Astrocyte (in vitro differentiated cells and primary cell): ENCODE measurements around the gene DBF4B. TPM values are rescaled to one million over a fixed set of nuclear protein-coding genes. Genes with fewer than 3 reads are reported as not detected.

Source experiments
- DNase-seq: peaks from one replicate; pipeline ENCODE4 v3.0.0-alpha.2; 2010; ENCODE audit warnings: low read depth
- FAIRE-seq: peaks from 2 replicates; lab custom pipeline; 2011; peaks lifted over from hg19 to GRCh38; lab: Jason Lieb, UNC
- H2AFZ ChIP-seq: 2 replicates; pipeline ENCODE4 v1.6.0; 2012; ENCODE audit warnings: low read depth, low read length, inconsistent platforms
- H3K27ac ChIP-seq: 2 replicates; pipeline ENCODE4 v1.5.1; 2011; ENCODE audit warnings: low read depth, low read length, inconsistent platforms
- H3K27me3 ChIP-seq: 2 replicates; pipeline ENCODE4 v1.6.0; 2011; ENCODE audit warnings: low read length, inconsistent platforms; ENCODE audit not compliant: insufficient read depth
- H3K36me3 ChIP-seq: 2 replicates; pipeline ENCODE4 v1.5.1; 2011; ENCODE audit warnings: low read length, inconsistent platforms; ENCODE audit not compliant: insufficient read depth
- H3K4me1 ChIP-seq: 2 replicates; pipeline ENCODE4 v1.5.1; 2011; ENCODE audit warnings: low read length, inconsistent platforms; ENCODE audit not compliant: insufficient read depth
- H3K4me2 ChIP-seq: 2 replicates; pipeline ENCODE4 v1.6.0; 2012; ENCODE audit warnings: low read length, inconsistent platforms
- H3K4me3 ChIP-seq: 2 replicates; pipeline ENCODE4 v1.5.1; 2011; ENCODE audit warnings: low read depth, mild to moderate bottlenecking, low read length, inconsistent platforms; ENCODE audit not compliant: insufficient read depth
- H3K79me2 ChIP-seq: 2 replicates; pipeline ENCODE4 v1.6.0; 2012; ENCODE audit warnings: mild to moderate bottlenecking, low read length, inconsistent platforms; ENCODE audit not compliant: insufficient read depth
- H3K9ac ChIP-seq: 2 replicates; pipeline ENCODE4 v1.6.0; 2012; ENCODE audit warnings: mild to moderate bottlenecking, low read length, inconsistent platforms
- H3K9me3 ChIP-seq: 2 replicates; pipeline ENCODE4 v1.5.1; 2012; ENCODE audit warnings: low read depth, mild to moderate bottlenecking, low read length, inconsistent platforms; ENCODE audit not compliant: insufficient read depth
- H4K20me1 ChIP-seq: 2 replicates; pipeline ENCODE4 v1.6.0; 2012; ENCODE audit warnings: low read length, inconsistent platforms; ENCODE audit not compliant: insufficient read depth
- H3K27ac Mint-ChIP-seq: one replicate; pipeline ENCODE4 v1.8.0; 2021; ENCODE audit warnings: mild to moderate bottlenecking, mixed read lengths; ENCODE audit not compliant: unreplicated experiment
- H3K27me3 Mint-ChIP-seq: one replicate; pipeline ENCODE4 v1.8.0; 2021; ENCODE audit warnings: low read depth, mixed read lengths; ENCODE audit not compliant: unreplicated experiment
- H3K36me3 Mint-ChIP-seq: one replicate; pipeline ENCODE4 v1.8.0; 2021; ENCODE audit warnings: low read depth, mixed read lengths; ENCODE audit not compliant: unreplicated experiment
- H3K4me1 Mint-ChIP-seq: one replicate; pipeline ENCODE4 v1.8.0; 2021; ENCODE audit warnings: low read depth, mixed read lengths; ENCODE audit not compliant: unreplicated experiment
- H3K4me3 Mint-ChIP-seq: one replicate; pipeline ENCODE4 v1.8.0; 2021; ENCODE audit warnings: mild to moderate bottlenecking, moderate library complexity, mixed read lengths; ENCODE audit not compliant: unreplicated experiment
- H3K9me3 Mint-ChIP-seq: one replicate; pipeline ENCODE4 v1.8.0; 2021; ENCODE audit warnings: mild to moderate bottlenecking, mixed read lengths; ENCODE audit not compliant: unreplicated experiment
- EZH2 ChIP-seq: IDR thresholded peaks from 2 replicates; pipeline ENCODE4 v1.6.1; 2012; ENCODE audit warnings: mild to moderate bottlenecking, low read length, inconsistent platforms; ENCODE audit not compliant: insufficient read depth
- total RNA-seq: library from RNA; stranded (reverse); gene quantifications from 2 replicates; pipeline ENCODE4 v1.2.1, GENCODE V29; 2021
- TF ChIP-seq, protein P1 (sequence below): IDR thresholded peaks from 2 replicates; pipeline ENCODE4 v1.5.1; 2011; ENCODE audit warnings: low read depth, mild to moderate bottlenecking, inconsistent platforms, low read length, moderate library complexity; ENCODE audit not compliant: insufficient read depth

The DBF4B gene
- total RNA-seq, 1 donor from 2014 or later: 9.5 TPM

DNA sequence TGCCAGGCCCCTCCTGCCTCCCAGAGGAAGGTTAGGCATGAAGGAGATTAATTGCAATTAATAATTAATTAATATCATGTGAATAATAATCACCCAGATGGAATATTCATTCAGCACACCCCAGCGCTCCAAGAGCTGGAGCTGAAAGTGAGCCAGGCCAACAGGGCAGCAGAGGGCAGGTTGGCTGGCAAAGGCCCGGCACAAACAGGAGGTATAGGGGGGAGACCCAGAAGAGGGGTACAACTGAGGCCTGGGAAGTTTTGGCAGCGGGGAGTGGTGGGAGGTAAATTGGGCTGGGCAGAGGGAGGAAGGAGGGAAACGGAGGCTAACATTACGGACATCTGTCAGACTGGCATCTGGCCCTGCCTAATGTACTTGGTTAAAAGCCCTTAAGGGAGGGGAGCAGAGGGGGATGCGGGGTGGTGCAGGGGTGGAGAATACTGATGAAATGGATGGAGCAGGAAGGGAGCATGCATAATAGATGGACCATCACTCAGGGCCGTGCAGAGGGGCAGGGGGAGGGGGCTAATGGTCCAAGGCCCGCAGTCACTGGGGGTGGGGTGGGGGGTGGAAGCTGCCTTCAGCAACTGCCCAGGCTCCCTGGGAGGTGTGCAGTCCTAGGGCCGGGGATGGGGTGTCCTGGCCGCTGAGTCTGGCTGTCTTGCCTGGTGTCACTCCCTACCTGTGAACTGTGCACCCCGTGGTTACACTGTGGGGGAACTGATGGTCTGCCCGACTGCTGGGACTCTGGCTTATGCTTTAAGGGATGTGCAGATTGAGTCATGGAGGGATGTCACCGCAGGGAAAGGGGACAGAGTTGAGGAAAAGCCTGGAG lies 52.2 kb downstream of the DBF4B start:
- no peak overlapping the region for H3K9ac ChIP-seq
- no peaks in the 10 kb centered on the region for H3K36me3 ChIP-seq
- H3K27ac ChIP-seq: no peak overlapping the region
- no peak overlapping the region for H3K4me2 ChIP-seq
- no peak for DNase-seq
- H3K4me3 ChIP-seq: no peak overlapping the region
- H3K4me3 Mint-ChIP-seq: peak overlapping the region; percentile 66
- H3K9me3 Mint-ChIP-seq: no peaks in the 10 kb centered on the region
- no peaks in the 10 kb centered on the region for H3K4me1 ChIP-seq
- peaks cover 11% of the 10 kb centered on the region for H3K27me3 ChIP-seq
- no peak overlapping the region for H3K27ac Mint-ChIP-seq
- H3K27me3 Mint-ChIP-seq: peaks cover 54% of the 10 kb centered on the region
- no peaks in the 10 kb centered on the region for H3K9me3 ChIP-seq
- H3K79me2 ChIP-seq: no peaks in the 10 kb centered on the region
- no peaks in the 10 kb centered on the region for H3K36me3 Mint-ChIP-seq
- H3K4me1 Mint-ChIP-seq: no peaks in the 10 kb centered on the region
- no peak overlapping the region for H2AFZ ChIP-seq
- no peak for TF ChIP-seq EZH2
- TF ChIP-seq, protein P1, sequence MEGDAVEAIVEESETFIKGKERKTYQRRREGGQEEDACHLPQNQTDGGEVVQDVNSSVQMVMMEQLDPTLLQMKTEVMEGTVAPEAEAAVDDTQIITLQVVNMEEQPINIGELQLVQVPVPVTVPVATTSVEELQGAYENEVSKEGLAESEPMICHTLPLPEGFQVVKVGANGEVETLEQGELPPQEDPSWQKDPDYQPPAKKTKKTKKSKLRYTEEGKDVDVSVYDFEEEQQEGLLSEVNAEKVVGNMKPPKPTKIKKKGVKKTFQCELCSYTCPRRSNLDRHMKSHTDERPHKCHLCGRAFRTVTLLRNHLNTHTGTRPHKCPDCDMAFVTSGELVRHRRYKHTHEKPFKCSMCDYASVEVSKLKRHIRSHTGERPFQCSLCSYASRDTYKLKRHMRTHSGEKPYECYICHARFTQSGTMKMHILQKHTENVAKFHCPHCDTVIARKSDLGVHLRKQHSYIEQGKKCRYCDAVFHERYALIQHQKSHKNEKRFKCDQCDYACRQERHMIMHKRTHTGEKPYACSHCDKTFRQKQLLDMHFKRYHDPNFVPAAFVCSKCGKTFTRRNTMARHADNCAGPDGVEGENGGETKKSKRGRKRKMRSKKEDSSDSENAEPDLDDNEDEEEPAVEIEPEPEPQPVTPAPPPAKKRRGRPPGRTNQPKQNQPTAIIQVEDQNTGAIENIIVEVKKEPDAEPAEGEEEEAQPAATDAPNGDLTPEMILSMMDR: no peak
- no peak for FAIRE-seq
- no peaks in the 10 kb centered on the region for H4K20me1 ChIP-seq

DNA sequence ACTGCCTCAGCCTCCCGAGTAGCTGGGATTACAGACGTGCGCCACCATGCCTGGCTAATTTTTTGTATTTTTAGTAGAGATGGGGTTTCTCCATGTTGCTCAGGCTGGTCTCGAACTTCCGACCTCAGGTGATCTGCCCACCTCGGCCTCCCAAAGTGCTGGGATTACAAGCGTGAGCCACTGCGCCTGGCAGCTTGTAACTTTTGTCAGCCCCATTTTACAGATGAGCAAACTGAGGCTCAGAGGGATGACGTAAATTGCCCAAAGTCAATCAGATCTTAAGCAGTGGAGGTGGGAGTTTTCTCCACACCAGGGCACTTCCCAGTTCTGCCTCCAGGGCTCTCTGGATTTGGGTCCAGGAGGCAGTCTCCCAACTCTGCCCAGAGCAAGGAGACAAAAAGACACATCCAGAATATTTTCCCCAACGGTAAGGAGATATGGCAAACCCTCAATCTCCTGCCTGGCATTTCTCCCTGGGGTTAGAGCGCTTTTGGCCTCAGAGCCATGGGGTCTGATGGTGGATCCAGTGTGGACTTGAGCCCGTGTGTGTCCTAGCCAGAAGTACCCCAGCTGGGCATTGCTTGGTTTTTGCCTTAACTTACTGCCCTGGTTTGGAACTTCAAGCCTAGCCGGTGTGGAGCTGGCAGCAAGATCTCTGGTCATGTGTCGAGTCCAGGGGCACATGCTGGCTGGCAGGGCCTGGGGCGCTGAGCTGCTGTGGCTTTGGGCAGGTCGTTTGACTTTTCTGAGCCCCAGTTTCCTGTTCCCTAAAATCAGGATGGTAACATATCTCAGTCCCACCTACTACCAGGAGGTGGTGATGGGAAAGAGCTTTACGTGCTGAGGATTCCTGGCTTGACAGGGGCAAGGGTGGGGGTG lies 53.7 kb downstream of the DBF4B start:
- no peak overlapping the region for H3K4me3 ChIP-seq

More for the DNA sequence above, 53.7 kb downstream of the DBF4B start:
- peaks cover 64% of the 10 kb centered on the region for H3K27me3 Mint-ChIP-seq
- H3K9me3 Mint-ChIP-seq: no peaks in the 10 kb centered on the region
- no peaks in the 10 kb centered on the region for H4K20me1 ChIP-seq
- H3K79me2 ChIP-seq: no peaks in the 10 kb centered on the region
- H3K36me3 ChIP-seq: no peaks in the 10 kb centered on the region
- H3K9ac ChIP-seq: no peak overlapping the region
- H3K27ac ChIP-seq: no peak overlapping the region
- DNase-seq (no peak), FAIRE-seq (no peak)
- no peak overlapping the region for H3K4me2 ChIP-seq
- H3K36me3 Mint-ChIP-seq: no peaks in the 10 kb centered on the region
- peaks cover 11% of the 10 kb centered on the region for H3K27me3 ChIP-seq
- TF ChIP-seq, protein P1: no peak
- no peak for TF ChIP-seq EZH2
- no peaks in the 10 kb centered on the region for H3K4me1 ChIP-seq
- no peak overlapping the region for H3K27ac Mint-ChIP-seq
- H3K9me3 ChIP-seq: no peaks in the 10 kb centered on the region
- H2AFZ ChIP-seq: no peak overlapping the region
- H3K4me1 Mint-ChIP-seq: no peaks in the 10 kb centered on the region
- no peak overlapping the region for H3K4me3 Mint-ChIP-seq
